OCI-LY1 (cell line): ENCODE results near the gene SYNDIG1.

ENCODE experiments used
- H2AFZ ChIP-seq: fragments of 200-600 bp; sonication (generic), shearing (Covaris generic); 2 replicates; pipeline ENCODE4 v1.6.0; 2014; ENCODE audit warnings: antibody characterized with exemption, mild to moderate bottlenecking, low read length
- H3F3A ChIP-seq: fragments of 200-600 bp; sonication (generic), shearing (Covaris generic); 2 replicates; pipeline ENCODE4 v1.6.0; 2014; ENCODE audit warnings: mild to moderate bottlenecking, antibody characterized with exemption, low read length, moderate library complexity; ENCODE audit not compliant: insufficient read depth
- H3K27ac ChIP-seq: fragments of 200-600 bp; sonication (generic); 2 replicates; pipeline ENCODE4 v1.5.1; 2014; ENCODE audit warnings: low read length, mixed run types, mild to moderate bottlenecking, low read depth; ENCODE audit not compliant: poor library complexity, severe bottlenecking
- H3K27me3 ChIP-seq: fragments of 200-600 bp; sonication (generic); 2 replicates; pipeline ENCODE4 v1.6.0; 2014; ENCODE audit warnings: antibody characterized with exemption, mild to moderate bottlenecking, low read length, moderate library complexity; ENCODE audit not compliant: insufficient read depth
- H3K36me3 ChIP-seq: fragments of 200-600 bp; sonication (generic); 2 replicates; pipeline ENCODE4 v1.6.1; 2014; ENCODE audit warnings: mild to moderate bottlenecking, antibody characterized with exemption, low read length, moderate library complexity, mixed read lengths; ENCODE audit not compliant: insufficient read depth
- H3K4me1 ChIP-seq: fragments of 200-600 bp; sonication (generic); 2 replicates; pipeline ENCODE4 v1.5.1; 2014; ENCODE audit warnings: mild to moderate bottlenecking, low read length, moderate library complexity; ENCODE audit not compliant: insufficient read depth, severe bottlenecking
- H3K4me2 ChIP-seq: fragments of 200-600 bp; sonication (generic), shearing (Covaris generic); 2 replicates; pipeline ENCODE4 v1.6.1; 2014; ENCODE audit warnings: low read length
- H3K4me3 ChIP-seq: fragments of 200-600 bp; sonication (generic); 2 replicates; pipeline ENCODE4 v1.5.1; 2014; ENCODE audit warnings: low read length, low read depth, mild to moderate bottlenecking, mixed read lengths; ENCODE audit not compliant: poor library complexity, severe bottlenecking
- H3K79me2 ChIP-seq: fragments of 200-600 bp; shearing (Covaris generic); 2 replicates; pipeline ENCODE4 v1.6.1; 2016; ENCODE audit warnings: mixed run types, low read length, mixed read lengths; ENCODE audit not compliant: insufficient read depth
- H3K9ac ChIP-seq: fragments of 200-600 bp; sonication (generic), shearing (Covaris generic); 2 replicates; pipeline ENCODE4 v1.6.1; 2014; ENCODE audit warnings: mild to moderate bottlenecking, low read length, mixed read lengths
- H3K9me2 ChIP-seq: fragments of 200-600 bp; sonication (generic), shearing (Covaris generic); 2 replicates; pipeline ENCODE4 v1.6.1; 2014; ENCODE audit warnings: low read depth, mild to moderate bottlenecking, low read length, mixed read lengths
- H3K9me3 ChIP-seq: fragments of 200-600 bp; shearing (Covaris generic); 2 replicates; pipeline ENCODE4 v1.6.1; 2014; ENCODE audit warnings: low read length, mixed read lengths
- H4K20me1 ChIP-seq: fragments of 200-600 bp; sonication (generic), shearing (Covaris generic); 2 replicates; pipeline ENCODE4 v1.6.0; 2016; ENCODE audit warnings: mild to moderate bottlenecking, low read length; ENCODE audit not compliant: insufficient read depth
- EZH2 ChIP-seq: fragments of 200-600 bp; sonication (generic), shearing (Covaris generic); IDR thresholded peaks from 2 replicates; pipeline ENCODE4 v1.8.0; 2017; ENCODE audit warnings: borderline replicate concordance, mixed run types, mild to moderate bottlenecking, antibody characterized with exemption, low read length, moderate library complexity, mixed read lengths
- TF ChIP-seq, protein P1 (sequence below): fragments of 200-600 bp; sonication (generic), shearing (Covaris generic); IDR thresholded peaks from 2 replicates; pipeline ENCODE4 v1.5.1; 2017; ENCODE audit warnings: mild to moderate bottlenecking, antibody characterized with exemption, low read length, moderate library complexity, mixed read lengths

The SYNDIG1 gene

DNA sequence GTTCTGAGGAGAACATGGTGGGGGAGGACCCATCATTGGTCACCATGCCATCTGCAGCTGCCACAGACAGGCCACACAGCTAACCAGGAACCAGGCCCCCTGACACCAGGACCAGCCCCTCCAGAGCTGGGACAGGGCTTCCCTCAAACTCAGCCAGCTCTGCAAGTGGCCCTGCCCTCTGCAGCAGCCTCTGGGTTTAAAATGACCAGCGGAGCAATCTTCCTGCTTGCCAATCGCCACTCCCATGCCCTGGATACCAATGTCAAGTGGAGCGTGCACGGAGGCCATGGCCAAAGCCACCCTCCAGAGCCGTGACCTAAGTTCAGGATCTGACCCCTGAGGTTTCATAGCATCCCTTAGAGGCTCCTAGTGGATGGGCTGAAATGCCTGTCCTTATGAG lies 199.4 kb downstream of the SYNDIG1 start:
- Histone ChIP-seq H3K36me3 (no peaks in the 10 kb centered on the region), H3K4me1 (no peaks in the 10 kb centered on the region), H3K27me3 (no peaks in the 10 kb centered on the region), H3K9me2 (no peaks in the 10 kb centered on the region), H3K27ac (no peak overlapping the region), H3K9ac (no peak overlapping the region), H4K20me1 (no peaks in the 10 kb centered on the region), H3K4me2 (no peak overlapping the region), H3K79me2 (no peaks in the 10 kb centered on the region), H2AFZ (no peak overlapping the region), H3K4me3 (no peak overlapping the region), H3F3A (no peaks in the 10 kb centered on the region), H3K9me3 (no peaks in the 10 kb centered on the region)
- TF ChIP-seq EZH2 = no peak
- TF ChIP-seq, protein P1, sequence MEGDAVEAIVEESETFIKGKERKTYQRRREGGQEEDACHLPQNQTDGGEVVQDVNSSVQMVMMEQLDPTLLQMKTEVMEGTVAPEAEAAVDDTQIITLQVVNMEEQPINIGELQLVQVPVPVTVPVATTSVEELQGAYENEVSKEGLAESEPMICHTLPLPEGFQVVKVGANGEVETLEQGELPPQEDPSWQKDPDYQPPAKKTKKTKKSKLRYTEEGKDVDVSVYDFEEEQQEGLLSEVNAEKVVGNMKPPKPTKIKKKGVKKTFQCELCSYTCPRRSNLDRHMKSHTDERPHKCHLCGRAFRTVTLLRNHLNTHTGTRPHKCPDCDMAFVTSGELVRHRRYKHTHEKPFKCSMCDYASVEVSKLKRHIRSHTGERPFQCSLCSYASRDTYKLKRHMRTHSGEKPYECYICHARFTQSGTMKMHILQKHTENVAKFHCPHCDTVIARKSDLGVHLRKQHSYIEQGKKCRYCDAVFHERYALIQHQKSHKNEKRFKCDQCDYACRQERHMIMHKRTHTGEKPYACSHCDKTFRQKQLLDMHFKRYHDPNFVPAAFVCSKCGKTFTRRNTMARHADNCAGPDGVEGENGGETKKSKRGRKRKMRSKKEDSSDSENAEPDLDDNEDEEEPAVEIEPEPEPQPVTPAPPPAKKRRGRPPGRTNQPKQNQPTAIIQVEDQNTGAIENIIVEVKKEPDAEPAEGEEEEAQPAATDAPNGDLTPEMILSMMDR = no peak

DNA sequence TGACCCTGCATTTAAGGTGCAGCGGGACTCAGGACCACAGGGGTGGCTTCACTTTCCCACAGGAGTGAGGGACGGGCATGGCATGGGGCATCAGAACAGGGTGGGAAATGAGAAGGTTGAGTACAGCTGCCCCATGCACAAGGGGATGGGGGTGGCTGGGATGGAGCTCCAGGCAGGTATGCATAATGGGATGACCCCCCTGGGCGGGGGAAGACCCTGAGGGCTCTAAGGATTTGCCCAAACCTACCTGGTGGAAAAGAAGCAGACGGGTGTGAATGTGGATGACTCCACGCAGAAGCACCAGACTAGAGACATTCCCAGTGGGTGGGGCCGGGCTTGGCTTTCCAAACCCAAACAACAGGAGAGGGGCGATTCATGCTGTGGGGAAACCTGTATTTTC lies 200.3 kb downstream of the SYNDIG1 start:
- Histone ChIP-seq H3K9ac (no peak overlapping the region), H3K27ac (no peak overlapping the region), H4K20me1 (no peaks in the 10 kb centered on the region), H3K4me2 (no peak overlapping the region), H3K79me2 (no peaks in the 10 kb centered on the region), H3K4me3 (no peak overlapping the region), H3K27me3 (no peaks in the 10 kb centered on the region), H2AFZ (no peak overlapping the region), H3K9me2 (no peaks in the 10 kb centered on the region), H3F3A (no peaks in the 10 kb centered on the region), H3K36me3 (no peaks in the 10 kb centered on the region), H3K9me3 (no peaks in the 10 kb centered on the region), H3K4me1 (no peaks in the 10 kb centered on the region)
- TF ChIP-seq EZH2 = no peak
- TF ChIP-seq, protein P1 = no peak

DNA sequence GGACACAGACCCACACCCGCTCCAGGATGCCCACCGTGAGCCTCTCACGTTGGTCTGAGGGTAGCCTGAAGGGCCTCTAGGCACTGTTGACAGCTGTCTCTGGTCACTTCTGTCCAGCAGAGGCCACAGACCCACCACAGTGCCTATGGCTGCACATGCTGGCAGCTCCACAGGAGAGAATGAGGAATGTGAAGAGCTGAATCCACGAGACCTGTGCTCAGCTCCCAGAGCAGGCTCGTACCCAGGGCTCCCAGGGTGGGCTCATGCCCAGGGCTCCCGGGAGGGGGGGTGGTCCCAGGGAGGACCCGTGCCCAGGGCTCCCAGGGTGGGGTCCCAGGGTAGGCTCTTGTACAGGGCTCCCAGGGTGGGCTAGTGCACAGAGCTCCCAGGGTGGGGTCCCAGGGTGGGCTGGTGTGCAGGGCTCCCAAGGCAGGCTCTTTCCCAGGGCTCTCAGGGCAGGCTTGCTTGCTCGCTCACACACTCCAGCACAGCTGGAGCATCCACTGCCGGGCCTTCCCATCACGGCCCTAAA lies 201.0 kb downstream of the SYNDIG1 start:
- H3K4me3 ChIP-seq = no peak overlapping the region
- no peaks in the 10 kb centered on the region for H3K4me1 ChIP-seq
- H2AFZ ChIP-seq = no peak overlapping the region
- H3F3A ChIP-seq = no peaks in the 10 kb centered on the region
- no peaks in the 10 kb centered on the region for H3K9me2 ChIP-seq
- H3K36me3 ChIP-seq = no peaks in the 10 kb centered on the region
- no peaks in the 10 kb centered on the region for H3K27me3 ChIP-seq
- H3K27ac ChIP-seq = no peak overlapping the region
- no peak overlapping the region for H3K4me2 ChIP-seq
- H3K9ac ChIP-seq = no peak overlapping the region
- TF ChIP-seq, protein P1 = no peak
- no peak for TF ChIP-seq EZH2
- no peaks in the 10 kb centered on the region for H4K20me1 ChIP-seq
- no peaks in the 10 kb centered on the region for H3K9me3 ChIP-seq
- H3K79me2 ChIP-seq = no peaks in the 10 kb centered on the region
